Measurements from ENCODE around the gene MAP4K2. TPM values are rescaled to one million over a fixed set of nuclear protein-coding genes. Genes with fewer than 3 reads are reported as not detected.
"Not testable (repeated sequence)": the region's sequence is repeated elsewhere in the genome, so short reads cannot be mapped to it uniquely, and the experiment has no call there.

Gene MAP4K2
- 30.2 TPM for polyA plus RNA-seq (2012; ENCODE audit: low read depth, missing spikeins)

DNA sequence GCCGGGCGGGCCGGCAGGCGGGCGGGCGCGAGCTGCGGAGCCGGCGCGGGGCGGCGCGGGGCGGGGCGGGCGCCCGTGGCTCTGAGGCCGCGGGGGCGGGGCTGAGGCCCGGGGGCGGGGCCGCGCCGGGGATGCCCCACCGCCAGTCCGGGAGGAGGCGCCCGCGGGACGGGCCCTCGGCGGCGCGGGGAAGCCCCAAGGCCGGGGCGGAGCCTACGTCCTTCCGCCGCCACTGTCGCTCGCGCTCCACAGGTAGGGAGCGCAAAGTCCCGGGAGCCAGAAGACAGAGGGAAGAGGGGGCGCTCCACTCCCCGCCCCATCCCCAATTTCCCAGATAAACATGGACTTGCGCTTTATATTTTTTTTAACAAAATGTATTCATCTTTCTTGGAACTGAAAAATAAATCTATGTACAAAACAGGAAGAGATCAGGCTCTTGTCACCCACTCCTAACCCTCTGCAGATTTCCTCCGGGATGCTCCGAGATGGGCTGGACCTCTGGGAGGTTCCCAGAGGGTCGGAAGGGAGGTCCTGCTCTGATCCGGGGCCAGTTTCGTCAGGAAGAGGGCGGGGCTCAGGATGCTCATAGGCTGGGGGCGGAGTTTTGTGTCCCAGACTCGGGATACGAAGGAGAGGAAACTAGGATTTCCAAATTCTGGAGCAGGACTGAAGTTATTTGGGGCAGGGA lies at the start of gene MAP4K2:
TSS of gene MAP4K2 (minus strand) at position 57 of the 688 bp plus-strand sequence. CDS start 65 bp downstream, outside the sequence.
- TF ChIP-seq POLR2A (IDR thresholded peaks at IDR 0.05; ENCODE audit: low read depth, low read length): no peak
- no peak for TF ChIP-seq TAF1 (IDR thresholded peaks at IDR 0.05; ENCODE audit: low read depth, low read length)
- TF ChIP-seq POU2F2 (IDR thresholded peaks at IDR 0.05; ENCODE audit: low read depth, low read length): no peak
- TF ChIP-seq POLR2AphosphoS5 (IDR thresholded peaks at IDR 0.05; ENCODE audit: low read depth, low read length): no peak
- no peak for TF ChIP-seq PAX5 (IDR thresholded peaks at IDR 0.05; ENCODE audit: insufficient read depth, low read length, severe bottlenecking)
- no peak for TF ChIP-seq SPI1 (IDR thresholded peaks at IDR 0.05; ENCODE audit: low read depth, low read length)
- DNase-seq (ENCODE audit: insufficient read length, low spot score) (peak; percentile 98), FAIRE-seq (peak; percentile 84)

DNA sequence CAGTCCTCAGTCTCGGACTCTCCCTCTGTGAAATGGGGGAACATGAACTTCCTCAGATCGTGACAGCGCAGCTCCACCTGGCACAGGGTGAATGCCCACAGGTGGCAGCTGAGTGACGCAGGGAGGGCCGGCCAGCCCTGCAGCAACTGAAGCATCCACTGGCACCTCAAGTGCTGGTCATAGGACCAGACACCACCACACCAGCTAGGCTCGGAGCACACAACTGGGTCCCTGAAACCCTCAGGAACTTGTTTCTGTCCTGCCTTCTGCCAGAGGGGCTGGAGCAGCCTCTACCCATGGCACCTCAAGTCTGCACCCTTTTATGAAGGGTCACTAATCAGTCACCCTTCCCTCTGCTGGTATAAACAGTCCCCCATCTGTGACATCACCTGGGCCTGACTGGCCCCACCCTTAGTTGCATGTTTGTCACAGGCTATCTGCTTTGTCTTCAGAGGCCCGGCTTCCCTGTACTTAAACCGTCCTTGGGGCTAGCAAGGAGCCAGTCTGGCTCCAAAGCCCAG lies 48.9 kb upstream of the MAP4K2 start:
- peak; percentile 71 for TF ChIP-seq POLR2AphosphoS5 (IDR thresholded peaks at IDR 0.05; ENCODE audit: low read depth, low read length)
- TF ChIP-seq SPI1 (IDR thresholded peaks at IDR 0.05; ENCODE audit: low read depth, low read length): no peak
- no peak for TF ChIP-seq TAF1 (IDR thresholded peaks at IDR 0.05; ENCODE audit: low read depth, low read length)
- TF ChIP-seq POLR2A (IDR thresholded peaks at IDR 0.05; ENCODE audit: low read depth, low read length): peak; percentile 64
- peak; percentile 41; the same call in 1 of the 2 replicates for TF ChIP-seq POU2F2 (IDR thresholded peaks at IDR 0.05; ENCODE audit: low read depth, low read length)
- no peak for TF ChIP-seq PAX5 (IDR thresholded peaks at IDR 0.05; ENCODE audit: insufficient read depth, low read length, severe bottlenecking)
- peak; percentile 82 for FAIRE-seq
- DNase-seq (ENCODE audit: insufficient read length, low spot score): no peak

- peak; percentile 82 for DNase-seq (ENCODE audit: insufficient read length, low spot score)
- peak; percentile 57 for TF ChIP-seq POLR2A (IDR thresholded peaks at IDR 0.05; ENCODE audit: low read depth, low read length)
- TF ChIP-seq PAX5 (IDR thresholded peaks at IDR 0.05; ENCODE audit: insufficient read depth, low read length, severe bottlenecking): peak; percentile 37
- peak; percentile 78 for TF ChIP-seq POLR2AphosphoS5 (IDR thresholded peaks at IDR 0.05; ENCODE audit: low read depth, low read length)
- 0 out of 2 replicates have a peak, but pooled peaks have one; percentile 7 for TF ChIP-seq TAF1 (IDR thresholded peaks at IDR 0.05; ENCODE audit: low read depth, low read length)
- TF ChIP-seq POU2F2 (IDR thresholded peaks at IDR 0.05; ENCODE audit: low read depth, low read length): peak; percentile 40; the same call in 1 of the 2 replicates
- peak; percentile 73 for TF ChIP-seq SPI1 (IDR thresholded peaks at IDR 0.05; ENCODE audit: low read depth, low read length)
- FAIRE-seq: peak; percentile 93
These were observed 48.1 kb upstream of the MAP4K2 start for GRCh38 chr11:64850979-64851567.

GRCh38 chr11:64849598-64850356 lies 46.8 kb upstream of the MAP4K2 start:
- TF ChIP-seq POLR2AphosphoS5 (IDR thresholded peaks at IDR 0.05; ENCODE audit: low read depth, low read length): peak; percentile 55; the same call in 1 of the 2 replicates
- TF ChIP-seq POU2F2 (IDR thresholded peaks at IDR 0.05; ENCODE audit: low read depth, low read length): no peak
- TF ChIP-seq POLR2A (IDR thresholded peaks at IDR 0.05; ENCODE audit: low read depth, low read length): peak; percentile 32; the same call in 1 of the 2 replicates
- TF ChIP-seq SPI1 (IDR thresholded peaks at IDR 0.05; ENCODE audit: low read depth, low read length): no peak
- no peak for TF ChIP-seq PAX5 (IDR thresholded peaks at IDR 0.05; ENCODE audit: insufficient read depth, low read length, severe bottlenecking)
- no peak for TF ChIP-seq TAF1 (IDR thresholded peaks at IDR 0.05; ENCODE audit: low read depth, low read length)
- FAIRE-seq: no peak
- no peak for DNase-seq (ENCODE audit: insufficient read length, low spot score)

DNA sequence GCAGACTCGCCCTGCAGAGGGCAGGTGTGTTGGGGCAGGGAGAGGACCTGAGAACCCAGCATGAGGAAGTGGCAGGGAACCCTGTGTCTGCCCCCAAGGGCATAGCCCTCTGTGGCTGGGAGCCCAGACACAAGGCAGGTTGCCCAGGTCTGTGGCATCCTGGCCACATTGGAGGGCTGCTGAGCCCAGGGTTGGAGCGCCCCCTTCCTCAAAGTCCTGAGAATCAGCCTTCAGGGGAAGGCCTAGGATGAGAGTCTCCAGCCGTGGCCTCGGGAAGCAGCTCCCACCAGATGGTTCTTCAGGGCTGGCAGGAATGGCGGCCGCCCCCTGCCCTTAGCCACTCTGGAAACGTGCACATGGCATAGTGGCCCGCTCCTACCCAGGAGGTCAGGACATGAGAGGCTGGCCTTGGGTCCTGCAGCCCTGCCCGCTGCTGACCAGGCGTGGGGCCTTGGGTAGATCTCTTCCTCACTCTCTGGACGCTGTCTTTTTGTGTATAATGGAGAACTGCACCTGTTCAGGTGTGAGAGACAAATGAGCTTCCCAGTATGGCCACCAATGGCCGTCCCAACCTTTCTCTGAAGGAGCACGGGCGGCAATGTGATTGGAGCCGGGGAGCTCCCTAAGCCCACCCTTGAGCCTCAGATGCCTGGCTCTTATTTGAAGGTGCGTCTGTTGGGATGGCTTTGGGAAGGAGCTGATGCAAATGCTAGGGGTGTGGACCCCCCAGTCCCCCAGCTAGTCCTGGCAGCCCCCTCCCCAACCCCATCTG lies 46.0 kb upstream of the MAP4K2 start:
- TF ChIP-seq POLR2A (IDR thresholded peaks at IDR 0.05; ENCODE audit: low read depth, low read length) (no peak; the same call in 1 of the 2 replicates), SPI1 (IDR thresholded peaks at IDR 0.05; ENCODE audit: low read depth, low read length) (peak; percentile 73)
- DNase-seq (ENCODE audit: insufficient read length, low spot score) (no peak), FAIRE-seq (peak; percentile 67)

DNA sequence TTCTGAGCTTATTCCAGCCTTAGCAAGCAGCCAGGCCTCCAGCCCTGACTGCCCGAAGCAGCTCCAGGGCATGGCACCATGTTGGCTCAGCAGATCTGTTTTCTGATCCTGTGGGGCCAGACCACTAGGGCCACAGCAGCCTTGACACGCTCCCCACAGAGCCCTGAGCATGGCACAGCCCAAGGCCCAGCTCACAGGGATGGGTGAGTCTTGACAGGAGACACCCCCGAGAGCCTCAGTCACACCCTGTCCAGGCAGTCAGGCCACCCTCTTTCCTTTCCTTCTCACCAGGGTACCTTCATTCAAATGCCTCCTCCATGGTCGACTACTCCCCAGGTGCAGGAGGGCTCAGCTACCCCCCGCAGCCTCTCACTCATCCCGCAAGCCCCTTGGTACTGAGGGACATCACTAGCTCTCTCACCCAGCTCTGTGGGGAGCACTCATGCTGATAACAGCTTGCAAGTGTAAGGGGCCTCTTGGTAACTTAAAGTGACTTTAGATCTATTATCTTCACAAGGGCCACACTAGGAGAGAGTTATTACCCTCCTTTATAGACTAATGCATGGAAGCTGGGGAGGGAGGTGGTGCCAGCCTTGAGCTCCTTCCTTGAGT lies 45.3 kb upstream of the MAP4K2 start:
- FAIRE-seq (peak; percentile 35), DNase-seq (ENCODE audit: insufficient read length, low spot score) (no peak)
- TF ChIP-seq TAF1 (IDR thresholded peaks at IDR 0.05; ENCODE audit: low read depth, low read length): no peak
- no peak for TF ChIP-seq PAX5 (IDR thresholded peaks at IDR 0.05; ENCODE audit: insufficient read depth, low read length, severe bottlenecking)
- no peak for TF ChIP-seq POLR2AphosphoS5 (IDR thresholded peaks at IDR 0.05; ENCODE audit: low read depth, low read length)
- no peak for TF ChIP-seq SPI1 (IDR thresholded peaks at IDR 0.05; ENCODE audit: low read depth, low read length)
- no peak for TF ChIP-seq POLR2A (IDR thresholded peaks at IDR 0.05; ENCODE audit: low read depth, low read length)
- TF ChIP-seq POU2F2 (IDR thresholded peaks at IDR 0.05; ENCODE audit: low read depth, low read length): no peak

DNA sequence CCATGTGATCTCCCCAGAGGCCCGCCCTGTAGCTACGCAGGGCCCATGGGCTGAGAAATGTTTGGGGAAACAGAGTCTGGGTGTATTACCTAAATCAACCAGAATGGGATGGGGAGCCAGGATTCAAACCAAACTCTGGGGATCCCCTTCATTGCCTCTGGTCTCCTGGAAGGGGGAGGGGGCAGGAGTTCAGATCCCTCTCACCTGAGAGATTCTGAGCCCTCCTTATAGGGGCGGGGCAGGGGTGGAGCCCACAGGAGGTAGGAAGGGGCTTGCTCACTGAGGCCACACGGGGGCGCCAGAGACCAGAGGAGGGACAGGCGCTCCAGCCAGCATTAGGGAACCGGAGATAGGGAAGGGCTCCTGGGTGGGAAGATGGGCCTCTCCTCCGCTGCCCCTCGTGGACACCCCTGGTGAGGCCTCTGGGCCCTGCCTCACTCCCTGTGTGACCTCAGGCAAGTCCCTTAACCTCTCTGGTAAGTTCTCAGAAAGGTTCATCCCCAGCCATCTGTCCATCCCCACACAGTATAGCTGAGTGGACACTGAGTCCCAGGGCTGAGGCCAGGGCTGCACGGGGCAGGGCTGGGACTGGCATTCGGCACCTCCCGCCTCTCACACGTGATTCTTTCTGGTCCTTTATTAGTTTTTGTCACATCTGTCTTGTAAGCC lies 44.1 kb upstream of the MAP4K2 start:
- DNase-seq (ENCODE audit: insufficient read length, low spot score): peak; percentile 76
- TF ChIP-seq SPI1 (IDR thresholded peaks at IDR 0.05; ENCODE audit: low read depth, low read length) (0 out of 2 replicates have a peak, but pooled peaks have one; percentile 38), PAX5 (IDR thresholded peaks at IDR 0.05; ENCODE audit: insufficient read depth, low read length, severe bottlenecking) (no peak), POLR2A (IDR thresholded peaks at IDR 0.05; ENCODE audit: low read depth, low read length) (peak; percentile 24; the same call in 1 of the 2 replicates)
- FAIRE-seq: peak; percentile 74

DNA sequence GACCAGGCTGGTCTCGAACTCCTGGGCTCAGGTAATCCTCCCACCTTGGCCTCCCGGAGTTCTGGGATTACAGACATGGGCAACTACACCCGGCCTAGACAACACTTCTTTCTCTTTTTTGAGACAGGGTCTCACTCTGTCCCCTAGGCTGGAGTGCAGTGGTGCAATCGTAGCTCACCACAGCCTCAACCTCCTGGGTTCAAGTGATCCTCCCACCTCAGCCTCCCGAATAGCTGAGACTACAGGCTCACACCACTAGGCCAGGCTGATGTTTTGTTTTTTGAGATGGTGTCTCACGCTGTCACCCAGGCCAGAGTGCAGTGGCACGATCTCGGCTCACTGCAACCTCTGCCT lies 42.7 kb upstream of the MAP4K2 start:
- FAIRE-seq; DNase-seq (ENCODE audit: insufficient read length, low spot score): not testable (repeated sequence)

Data from GM12891 (cell line).